ENCODE measurements around the gene TSHZ1.

Gene TSHZ1

DNA sequence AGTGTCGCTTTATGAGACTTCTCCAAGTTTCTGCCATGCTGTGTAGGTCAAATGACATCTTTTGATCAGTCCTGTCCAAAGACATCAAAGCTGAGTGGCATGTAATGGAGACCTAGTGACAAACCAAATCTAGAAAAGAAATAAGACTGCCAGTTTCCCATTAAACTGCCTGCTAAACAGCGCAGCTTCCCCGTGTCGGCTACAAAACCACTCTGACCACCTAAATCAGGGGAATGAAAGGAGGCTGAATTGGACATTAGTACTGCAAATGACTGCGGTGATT lies 57.7 kb downstream of the TSHZ1 start:
- no peak for DNase-seq
- Histone ChIP-seq H3K27me3 (replicated peaks; ENCODE audit: control insufficient read depth, insufficient read depth, low read length, poor library complexity, severe bottlenecking) (no peaks in the 10 kb centered on the region), H3K36me3 (ENCODE audit: control insufficient read depth, insufficient read depth, low read length) (no peaks in the 10 kb centered on the region), H3K9me3 (ENCODE audit: control insufficient read depth, low read length) (no peaks in the 10 kb centered on the region), H3K4me1 (ENCODE audit: control insufficient read depth, insufficient read depth, low read length, poor library complexity, severe bottlenecking) (no peaks in the 10 kb centered on the region), H3K27ac (ENCODE audit: insufficient read depth, low read length, poor library complexity, severe bottlenecking) (no peak overlapping the region), H3K4me3 (ENCODE audit: insufficient read depth, low read depth, low read length, poor library complexity, severe bottlenecking) (no peak overlapping the region)

DNA sequence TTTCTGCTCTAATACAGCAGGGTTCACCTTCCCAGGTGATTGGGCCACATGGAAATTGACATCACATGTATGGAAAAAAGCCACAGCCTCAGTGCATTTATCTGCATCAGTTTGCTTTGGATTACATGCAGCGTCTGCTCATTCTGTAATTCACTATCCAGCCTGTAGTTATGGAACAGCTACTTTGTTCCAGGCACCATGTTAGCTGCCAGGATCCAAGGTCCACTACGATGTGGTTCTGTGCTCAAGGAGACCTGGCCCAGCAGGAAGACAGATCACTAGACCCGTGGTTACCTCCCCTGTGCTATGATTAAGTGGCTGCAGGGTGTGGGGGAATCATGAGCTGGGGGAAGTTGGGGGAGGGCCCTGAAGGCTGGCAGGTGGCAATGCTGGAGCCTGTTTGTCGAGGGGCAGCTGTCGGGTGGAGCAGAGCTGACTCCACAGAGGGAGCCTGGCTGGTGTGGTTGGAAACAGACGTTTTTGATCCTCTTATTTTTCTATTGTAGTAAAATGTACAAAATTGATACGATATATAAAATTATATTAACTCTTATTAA lies 58.6 kb downstream of the TSHZ1 start:
- Histone ChIP-seq H3K27me3 (replicated peaks; ENCODE audit: control insufficient read depth, insufficient read depth, low read length, poor library complexity, severe bottlenecking) (no peaks in the 10 kb centered on the region), H3K27ac (ENCODE audit: insufficient read depth, low read length, poor library complexity, severe bottlenecking) (no peak overlapping the region), H3K9me3 (ENCODE audit: control insufficient read depth, low read length) (no peaks in the 10 kb centered on the region), H3K36me3 (ENCODE audit: control insufficient read depth, insufficient read depth, low read length) (no peaks in the 10 kb centered on the region), H3K4me3 (ENCODE audit: insufficient read depth, low read depth, low read length, poor library complexity, severe bottlenecking) (no peak overlapping the region), H3K4me1 (ENCODE audit: control insufficient read depth, insufficient read depth, low read length, poor library complexity, severe bottlenecking) (no peaks in the 10 kb centered on the region)
- DNase-seq: no peak

DNA sequence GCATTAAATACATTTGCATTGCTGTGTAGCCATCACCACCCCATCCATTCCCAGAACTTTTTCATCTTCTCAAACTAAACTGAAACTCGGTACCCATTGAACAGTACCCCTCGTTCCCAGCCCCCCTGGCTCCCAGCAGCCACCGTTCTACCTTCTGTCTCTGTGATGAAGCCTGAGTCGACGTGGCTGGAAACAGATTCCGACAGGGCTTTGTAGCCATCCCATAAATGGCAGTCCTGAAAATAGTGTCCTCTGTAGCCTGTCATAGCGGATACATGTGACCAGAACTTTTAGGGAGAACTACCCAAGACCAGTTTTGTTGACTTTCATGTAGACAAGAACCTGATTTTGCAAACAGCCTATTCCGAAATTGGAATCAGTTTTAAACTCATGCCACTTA lies 59.1 kb downstream of the TSHZ1 start:
- H3K4me3 ChIP-seq (ENCODE audit: insufficient read depth, low read depth, low read length, poor library complexity, severe bottlenecking): no peak overlapping the region
- no peaks in the 10 kb centered on the region for H3K4me1 ChIP-seq (ENCODE audit: control insufficient read depth, insufficient read depth, low read length, poor library complexity, severe bottlenecking)
- H3K36me3 ChIP-seq (ENCODE audit: control insufficient read depth, insufficient read depth, low read length): no peaks in the 10 kb centered on the region
- no peak overlapping the region for H3K27ac ChIP-seq (ENCODE audit: insufficient read depth, low read length, poor library complexity, severe bottlenecking)
- H3K9me3 ChIP-seq (ENCODE audit: control insufficient read depth, low read length): no peaks in the 10 kb centered on the region
- no peak for DNase-seq
- no peaks in the 10 kb centered on the region for H3K27me3 ChIP-seq (replicated peaks; ENCODE audit: control insufficient read depth, insufficient read depth, low read length, poor library complexity, severe bottlenecking)

DNA sequence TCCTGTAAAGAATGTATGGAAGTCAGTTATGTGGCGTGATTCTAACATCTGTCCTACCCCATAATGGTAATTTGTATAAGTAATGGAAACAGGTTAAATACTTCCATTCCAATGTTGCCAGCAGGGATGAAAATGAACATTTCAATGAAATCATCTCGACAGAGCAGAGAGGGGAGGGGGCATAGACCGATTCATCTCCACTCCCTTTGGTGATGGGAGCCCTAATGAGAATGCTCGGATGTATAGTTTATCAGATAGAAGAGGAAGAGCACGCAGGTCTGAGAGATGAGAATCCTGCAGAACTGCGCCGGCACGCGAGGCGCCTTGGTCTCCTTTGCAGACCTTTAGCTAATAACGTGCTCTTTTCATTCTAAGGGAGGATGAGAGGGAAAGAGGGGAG lies 61.4 kb downstream of the TSHZ1 start:
- Histone ChIP-seq H3K27ac (ENCODE audit: insufficient read depth, low read length, poor library complexity, severe bottlenecking) (no peak overlapping the region), H3K9me3 (ENCODE audit: control insufficient read depth, low read length) (no peaks in the 10 kb centered on the region), H3K27me3 (replicated peaks; ENCODE audit: control insufficient read depth, insufficient read depth, low read length, poor library complexity, severe bottlenecking) (no peaks in the 10 kb centered on the region), H3K4me1 (ENCODE audit: control insufficient read depth, insufficient read depth, low read length, poor library complexity, severe bottlenecking) (no peaks in the 10 kb centered on the region), H3K36me3 (ENCODE audit: control insufficient read depth, insufficient read depth, low read length) (no peaks in the 10 kb centered on the region), H3K4me3 (ENCODE audit: insufficient read depth, low read depth, low read length, poor library complexity, severe bottlenecking) (no peak overlapping the region)
- no peak for DNase-seq

DNA sequence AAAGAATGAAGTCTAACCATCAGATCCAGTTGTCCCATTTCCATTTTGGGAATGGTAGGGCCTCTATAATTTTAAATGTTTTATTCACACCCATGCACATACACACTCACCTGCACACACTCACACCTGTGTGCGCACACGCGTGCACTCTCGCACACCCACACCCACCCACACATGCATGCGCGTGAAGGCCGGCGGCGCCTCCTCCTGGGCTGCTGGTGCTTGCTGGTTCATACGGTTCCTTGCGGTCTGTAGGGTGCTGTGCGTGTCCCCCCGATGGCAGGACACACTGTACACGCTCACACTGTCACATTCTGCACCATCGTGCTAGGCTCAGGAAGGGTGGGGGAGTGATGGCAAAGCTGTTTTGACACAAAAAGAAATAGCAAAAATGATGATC lies 63.2 kb downstream of the TSHZ1 start:
- H3K36me3 ChIP-seq (ENCODE audit: control insufficient read depth, insufficient read depth, low read length): no peaks in the 10 kb centered on the region
- H3K4me1 ChIP-seq (ENCODE audit: control insufficient read depth, insufficient read depth, low read length, poor library complexity, severe bottlenecking): no peaks in the 10 kb centered on the region
- H3K27ac ChIP-seq (ENCODE audit: insufficient read depth, low read length, poor library complexity, severe bottlenecking): no peak overlapping the region
- DNase-seq: no peak
- H3K9me3 ChIP-seq (ENCODE audit: control insufficient read depth, low read length): no peaks in the 10 kb centered on the region
- no peaks in the 10 kb centered on the region for H3K27me3 ChIP-seq (replicated peaks; ENCODE audit: control insufficient read depth, insufficient read depth, low read length, poor library complexity, severe bottlenecking)
- H3K4me3 ChIP-seq (ENCODE audit: insufficient read depth, low read depth, low read length, poor library complexity, severe bottlenecking): no peak overlapping the region

DNA sequence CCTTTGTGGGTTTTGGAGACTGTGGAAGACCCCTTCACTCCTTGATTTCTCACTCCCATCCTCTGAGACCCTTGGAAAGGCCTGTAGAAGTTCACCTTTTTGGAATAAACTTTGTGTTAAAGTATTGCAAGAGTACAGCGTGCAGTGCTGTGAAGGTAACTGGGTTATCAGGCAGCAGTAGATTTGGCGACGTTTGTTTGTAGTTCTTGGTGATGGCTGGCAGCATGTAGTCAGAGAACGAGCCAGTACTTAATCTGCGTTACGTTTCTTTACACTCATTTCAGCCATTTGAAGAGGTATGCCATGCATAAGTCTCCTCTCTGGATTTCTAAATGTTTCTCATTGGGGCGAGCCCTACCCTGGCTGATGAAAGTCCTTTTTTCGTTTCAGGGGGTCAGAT lies 64.6 kb downstream of the TSHZ1 start:
- no peak overlapping the region for H3K4me3 ChIP-seq (ENCODE audit: insufficient read depth, low read depth, low read length, poor library complexity, severe bottlenecking)
- no peaks in the 10 kb centered on the region for H3K9me3 ChIP-seq (ENCODE audit: control insufficient read depth, low read length)
- H3K27me3 ChIP-seq (replicated peaks; ENCODE audit: control insufficient read depth, insufficient read depth, low read length, poor library complexity, severe bottlenecking): no peaks in the 10 kb centered on the region
- H3K27ac ChIP-seq (ENCODE audit: insufficient read depth, low read length, poor library complexity, severe bottlenecking): no peak overlapping the region
- H3K4me1 ChIP-seq (ENCODE audit: control insufficient read depth, insufficient read depth, low read length, poor library complexity, severe bottlenecking): no peaks in the 10 kb centered on the region
- no peaks in the 10 kb centered on the region for H3K36me3 ChIP-seq (ENCODE audit: control insufficient read depth, insufficient read depth, low read length)
- no peak for DNase-seq

DNA sequence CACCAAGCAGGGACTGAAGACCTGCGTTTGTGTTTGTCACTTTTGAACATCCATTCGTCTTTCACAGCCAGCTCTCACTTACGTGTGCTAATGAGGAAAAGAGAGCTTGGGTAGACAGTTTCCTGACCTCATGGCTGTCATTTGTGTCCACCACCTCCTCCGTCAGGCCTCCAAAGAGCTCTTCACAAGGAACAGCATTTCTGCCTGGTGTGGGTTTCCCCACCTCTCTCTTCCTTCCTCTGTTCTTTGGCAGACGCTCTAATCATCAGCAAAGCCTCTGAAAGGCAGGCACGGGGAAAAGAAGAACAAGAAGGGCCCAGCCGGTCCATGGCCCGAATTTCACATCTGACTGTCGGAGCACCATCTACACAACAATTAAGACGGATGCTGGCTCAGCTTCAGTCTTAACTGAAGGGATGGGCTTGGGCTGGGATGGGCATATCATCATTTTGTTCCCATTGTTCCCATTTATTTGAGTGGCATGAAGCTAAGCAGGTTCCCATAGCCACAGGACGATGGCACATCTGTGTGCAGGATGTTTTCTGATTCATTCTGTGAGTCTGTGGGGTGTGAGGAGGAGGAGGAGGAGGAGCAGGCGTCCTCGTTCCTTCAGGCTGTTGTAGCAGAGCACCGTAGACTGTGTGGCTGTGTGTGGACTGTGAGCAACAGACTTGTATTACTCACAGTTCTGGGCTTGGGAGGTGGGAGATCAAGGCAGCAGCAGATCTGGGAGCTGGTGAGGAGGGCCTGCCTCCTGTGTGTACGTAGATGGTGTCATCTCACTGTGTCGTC lies 66.4 kb downstream of the TSHZ1 start:
- no peak overlapping the region for H3K4me3 ChIP-seq (ENCODE audit: insufficient read depth, low read depth, low read length, poor library complexity, severe bottlenecking)

DNA sequence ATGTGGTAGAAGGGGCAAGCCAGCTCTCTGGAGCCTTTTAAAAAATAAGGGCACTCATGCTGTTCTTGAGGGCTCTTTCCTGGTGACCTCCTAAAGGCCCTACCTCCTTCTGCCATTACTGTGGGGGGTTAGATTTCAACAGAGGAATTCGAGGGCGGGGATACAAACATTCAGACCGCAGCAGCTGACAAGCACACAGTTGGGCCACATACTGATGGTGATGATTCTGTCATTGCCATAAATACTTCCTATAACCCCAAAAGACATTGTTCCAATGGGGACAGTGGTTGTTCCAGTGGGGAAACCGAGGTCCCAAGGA lies 67.0 kb downstream of the TSHZ1 start:
- Histone ChIP-seq H3K36me3 (ENCODE audit: control insufficient read depth, insufficient read depth, low read length) (no peaks in the 10 kb centered on the region), H3K4me3 (ENCODE audit: insufficient read depth, low read depth, low read length, poor library complexity, severe bottlenecking) (no peak overlapping the region), H3K9me3 (ENCODE audit: control insufficient read depth, low read length) (no peaks in the 10 kb centered on the region), H3K27ac (ENCODE audit: insufficient read depth, low read length, poor library complexity, severe bottlenecking) (no peak overlapping the region), H3K27me3 (replicated peaks; ENCODE audit: control insufficient read depth, insufficient read depth, low read length, poor library complexity, severe bottlenecking) (no peaks in the 10 kb centered on the region), H3K4me1 (ENCODE audit: control insufficient read depth, insufficient read depth, low read length, poor library complexity, severe bottlenecking) (no peaks in the 10 kb centered on the region)
- no peak for DNase-seq

More for the DNA sequence above, 66.4 kb downstream of the TSHZ1 start:
- Histone ChIP-seq H3K4me1 (ENCODE audit: control insufficient read depth, insufficient read depth, low read length, poor library complexity, severe bottlenecking) (no peaks in the 10 kb centered on the region), H3K27ac (ENCODE audit: insufficient read depth, low read length, poor library complexity, severe bottlenecking) (no peak overlapping the region), H3K36me3 (ENCODE audit: control insufficient read depth, insufficient read depth, low read length) (no peaks in the 10 kb centered on the region), H3K27me3 (replicated peaks; ENCODE audit: control insufficient read depth, insufficient read depth, low read length, poor library complexity, severe bottlenecking) (no peaks in the 10 kb centered on the region), H3K9me3 (ENCODE audit: control insufficient read depth, low read length) (no peaks in the 10 kb centered on the region)
- no peak for DNase-seq

DNA sequence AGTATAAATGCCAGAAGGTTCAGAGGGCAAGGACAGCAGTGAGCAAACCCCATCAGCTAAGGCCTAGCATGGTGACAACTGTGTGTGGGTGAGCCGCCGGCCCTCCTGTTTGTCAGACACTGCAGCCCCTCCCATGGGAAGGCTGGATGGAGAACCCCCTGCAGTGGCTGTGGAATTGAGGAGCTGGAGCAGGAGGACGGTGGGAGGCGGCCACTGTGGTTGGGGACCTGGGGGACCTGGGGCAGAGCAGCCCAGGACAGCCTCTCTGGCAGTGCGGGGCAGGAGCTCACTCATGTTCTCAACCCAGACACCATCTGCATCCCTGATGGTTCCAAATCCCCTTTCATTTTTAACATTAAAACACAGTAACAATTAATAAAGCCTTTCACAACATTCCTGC lies 68.8 kb downstream of the TSHZ1 start:
- no peak for DNase-seq
- Histone ChIP-seq H3K27me3 (replicated peaks; ENCODE audit: control insufficient read depth, insufficient read depth, low read length, poor library complexity, severe bottlenecking) (no peaks in the 10 kb centered on the region), H3K4me1 (ENCODE audit: control insufficient read depth, insufficient read depth, low read length, poor library complexity, severe bottlenecking) (no peaks in the 10 kb centered on the region), H3K4me3 (ENCODE audit: insufficient read depth, low read depth, low read length, poor library complexity, severe bottlenecking) (no peak overlapping the region), H3K9me3 (ENCODE audit: control insufficient read depth, low read length) (no peaks in the 10 kb centered on the region), H3K36me3 (ENCODE audit: control insufficient read depth, insufficient read depth, low read length) (no peaks in the 10 kb centered on the region), H3K27ac (ENCODE audit: insufficient read depth, low read length, poor library complexity, severe bottlenecking) (no peak overlapping the region)

DNA sequence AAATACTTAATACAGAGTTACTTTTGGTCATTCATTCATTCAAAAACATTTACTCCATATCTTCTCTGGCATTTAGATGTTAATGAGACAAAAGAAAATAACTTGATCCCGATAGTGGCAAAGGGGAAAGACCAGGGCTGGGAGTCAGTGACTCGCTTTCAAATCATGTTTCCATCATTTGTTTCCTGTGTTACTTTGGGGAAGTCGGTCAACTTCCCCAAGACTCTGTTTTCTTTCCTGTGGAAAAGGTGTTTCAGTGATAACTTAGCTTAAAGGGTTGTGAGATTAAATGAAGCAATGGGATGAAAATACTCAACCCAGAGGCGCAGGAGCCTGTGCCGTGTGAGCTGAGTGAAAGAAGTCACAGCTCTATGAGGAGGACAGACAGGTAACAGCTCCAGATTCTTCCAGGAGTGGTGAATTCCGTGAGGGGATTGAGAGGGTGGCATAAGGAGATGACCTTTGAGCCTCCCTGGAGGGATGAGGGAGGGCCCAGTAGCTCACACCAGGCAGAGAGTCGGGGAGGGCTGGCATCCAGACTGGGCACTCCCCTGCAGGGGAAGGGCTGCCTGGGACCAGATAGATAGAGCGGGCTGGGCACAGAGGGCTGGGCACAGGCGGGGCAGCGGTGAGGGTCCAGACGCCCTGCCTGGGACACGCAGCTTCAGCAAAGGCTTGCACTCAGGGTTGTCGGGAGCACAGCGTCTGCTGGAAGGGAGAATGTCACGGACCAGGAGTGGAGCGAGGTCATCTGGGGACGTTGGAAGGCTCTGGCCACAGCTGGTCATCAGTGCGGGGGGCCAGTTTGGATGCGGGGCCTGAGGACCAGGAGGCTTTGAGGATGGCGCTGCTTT lies 70.1 kb downstream of the TSHZ1 start:
- H3K4me1 ChIP-seq (ENCODE audit: control insufficient read depth, insufficient read depth, low read length, poor library complexity, severe bottlenecking): no peaks in the 10 kb centered on the region
- H3K36me3 ChIP-seq (ENCODE audit: control insufficient read depth, insufficient read depth, low read length): no peaks in the 10 kb centered on the region
- H3K4me3 ChIP-seq (ENCODE audit: insufficient read depth, low read depth, low read length, poor library complexity, severe bottlenecking): no peak overlapping the region
- no peaks in the 10 kb centered on the region for H3K27me3 ChIP-seq (replicated peaks; ENCODE audit: control insufficient read depth, insufficient read depth, low read length, poor library complexity, severe bottlenecking)
- no peak overlapping the region for H3K27ac ChIP-seq (ENCODE audit: insufficient read depth, low read length, poor library complexity, severe bottlenecking)
- DNase-seq: no peak
- H3K9me3 ChIP-seq (ENCODE audit: control insufficient read depth, low read length): no peaks in the 10 kb centered on the region

Measured in effector memory CD4-positive, alpha-beta T cell (primary cell).